Stimulated activated CD4-positive, alpha-beta T cell treated with anti-CD3 and anti-CD28 coated beads, Interleukin-4, amount 100 ng/mL, for 4 hours (primary cell): Measurements from ENCODE around the gene SPOCK3.
"Not testable (repeated sequence)": the region's sequence is repeated elsewhere in the genome, so short reads cannot be mapped to it uniquely, and the experiment has no call there.

ENCODE experiments used
- DNase-seq, 2 experiments: peaks; one replicate each; pipeline ENCODE4 v3.0.0-alpha.2; 2020

The SPOCK3 gene

DNA sequence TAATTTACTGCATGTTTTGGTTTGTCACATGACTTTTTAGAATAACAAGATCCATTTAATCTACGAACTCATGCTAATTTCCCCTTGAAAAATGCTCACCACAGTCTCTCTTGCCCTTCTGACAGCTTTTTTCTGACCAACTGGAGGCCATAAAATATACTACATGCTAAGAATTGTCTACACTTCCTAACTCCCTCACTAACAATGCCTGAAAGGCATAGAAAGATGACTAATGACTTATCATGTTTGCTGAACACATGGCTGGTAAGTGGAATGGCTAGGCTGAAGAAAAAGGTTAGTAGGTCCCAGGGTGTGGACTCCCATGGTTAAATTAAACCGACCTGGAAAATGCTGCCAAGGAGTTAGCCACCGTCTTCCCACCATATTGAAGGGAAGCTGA, 309.9 kb downstream of the SPOCK3 start:
- no peak for DNase-seq

GRCh38 chr4:166913926-166914325, 320.4 kb downstream of the SPOCK3 start:
- DNase-seq, result no peak

- no peak for DNase-seq
Measured at GRCh38 chr4:166903408-166903807, 330.9 kb downstream of the SPOCK3 start.

GRCh38 chr4:166902941-166903340, 331.4 kb downstream of the SPOCK3 start:
- no peak for DNase-seq

DNA sequence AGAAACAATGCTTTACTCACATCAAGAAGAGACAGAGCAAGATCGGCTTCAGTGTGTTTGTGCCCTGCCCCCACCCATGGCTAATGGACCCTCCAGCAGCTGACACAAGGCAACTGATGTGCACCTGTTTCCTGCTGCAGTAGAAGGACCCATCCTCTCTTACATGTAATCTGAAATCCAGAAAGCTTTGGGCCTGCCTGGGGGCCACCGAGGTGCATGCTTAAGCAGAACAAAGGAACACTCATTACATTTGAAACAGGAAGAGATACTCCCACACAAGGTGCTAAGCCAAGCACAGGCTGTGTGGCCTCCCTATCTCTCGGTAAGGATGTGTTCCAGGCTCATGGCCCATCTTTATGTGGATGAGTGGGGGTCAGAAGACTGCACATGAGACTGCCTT, 338.0 kb downstream of the SPOCK3 start:
- no peak for DNase-seq

- no peak for DNase-seq
Measured at GRCh38 chr4:166895771-166896170, 338.5 kb downstream of the SPOCK3 start.

DNA sequence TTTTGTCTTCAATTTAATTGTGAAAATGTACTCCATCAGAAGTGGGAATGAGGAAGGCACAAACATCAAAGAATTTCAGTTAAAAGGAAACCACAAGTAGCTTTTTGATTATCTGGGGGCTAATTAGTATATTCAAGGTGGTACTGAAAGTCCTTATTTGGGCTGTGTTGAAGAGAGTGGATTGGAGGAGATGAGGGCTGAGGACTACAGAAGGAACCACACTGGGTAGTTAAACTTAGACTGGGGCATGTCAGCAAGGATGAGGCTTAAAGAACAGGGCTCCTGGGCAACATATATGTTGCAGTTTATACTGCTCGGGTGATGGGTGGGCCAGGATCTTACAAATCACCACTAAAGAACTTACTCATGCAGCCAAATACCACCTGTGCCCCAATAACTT, 346.8 kb downstream of the SPOCK3 start:
- no peak for DNase-seq

GRCh38 chr4:166886718-166887117, 347.6 kb downstream of the SPOCK3 start:
- no peak for DNase-seq

DNA sequence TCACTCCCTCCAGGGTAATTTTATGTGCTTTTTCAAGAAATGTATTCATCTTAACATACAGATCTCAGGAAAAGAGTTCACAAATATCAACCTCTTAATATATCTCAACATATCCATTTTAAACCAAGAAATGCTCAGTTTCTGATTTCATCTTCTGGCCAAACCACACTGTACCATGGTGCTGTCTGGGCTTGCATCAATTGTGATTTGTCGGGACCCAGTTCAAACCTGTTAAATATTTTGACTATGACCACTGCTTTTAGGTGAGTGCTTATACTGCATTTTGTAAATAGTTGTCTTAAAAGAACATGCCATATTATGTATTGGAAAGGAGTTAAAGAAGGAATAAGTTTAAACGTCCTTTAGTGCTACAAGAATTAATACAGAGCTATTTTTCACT, 352.1 kb downstream of the SPOCK3 start:
- no peak for DNase-seq

- DNase-seq, result no peak
Measured at GRCh38 chr4:166875821-166876220, 358.5 kb downstream of the SPOCK3 start.

DNA sequence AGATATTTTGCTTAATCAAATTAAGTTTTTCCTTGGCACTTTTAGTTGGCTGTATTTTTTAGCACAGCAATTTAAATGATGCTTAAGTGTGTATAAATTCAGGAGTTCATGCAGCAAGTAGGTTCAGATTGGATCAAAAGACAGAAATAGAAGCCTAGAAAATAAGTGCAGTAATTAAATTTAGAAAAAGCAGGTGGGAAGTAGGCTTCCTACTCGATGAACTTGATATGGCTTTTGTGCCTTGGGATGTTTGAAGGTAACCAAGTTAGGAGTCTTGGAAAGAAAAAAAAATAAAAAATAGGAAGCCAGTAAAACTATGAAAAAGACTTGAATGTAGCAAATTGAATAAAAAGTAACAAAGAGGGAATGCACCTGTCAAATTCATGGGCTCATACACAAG, 372.3 kb downstream of the SPOCK3 start:
- no peak for DNase-seq

- not testable (repeated sequence) for DNase-seq
Measured at GRCh38 chr4:166850398-166850797, 383.9 kb downstream of the SPOCK3 start.

DNA sequence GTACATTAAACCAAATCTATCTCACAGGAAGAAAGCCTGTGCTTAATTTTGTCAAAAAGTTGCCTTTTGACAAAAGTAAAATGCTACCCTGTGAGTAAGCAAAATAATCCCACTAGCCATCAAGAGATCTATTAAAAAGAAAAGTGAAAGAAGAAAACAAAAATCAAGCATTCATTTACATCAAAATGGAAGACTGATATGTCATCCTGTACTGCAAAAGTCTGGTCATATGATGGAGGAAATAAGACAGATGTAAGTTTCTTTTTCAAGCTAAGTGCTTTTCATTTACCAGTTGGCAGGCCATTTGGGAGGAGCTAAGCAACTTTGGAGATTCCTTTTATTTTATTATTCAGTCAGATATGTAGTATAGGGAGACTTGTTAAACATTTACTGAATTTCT, 387.4 kb downstream of the SPOCK3 start:
- DNase-seq, result no peak

GRCh38 chr4:166842795-166843261, 391.5 kb downstream of the SPOCK3 start:
- no peak for DNase-seq

GRCh38 chr4:166839615-166840251, 394.6 kb downstream of the SPOCK3 start:
- DNase-seq, result no peak

DNA sequence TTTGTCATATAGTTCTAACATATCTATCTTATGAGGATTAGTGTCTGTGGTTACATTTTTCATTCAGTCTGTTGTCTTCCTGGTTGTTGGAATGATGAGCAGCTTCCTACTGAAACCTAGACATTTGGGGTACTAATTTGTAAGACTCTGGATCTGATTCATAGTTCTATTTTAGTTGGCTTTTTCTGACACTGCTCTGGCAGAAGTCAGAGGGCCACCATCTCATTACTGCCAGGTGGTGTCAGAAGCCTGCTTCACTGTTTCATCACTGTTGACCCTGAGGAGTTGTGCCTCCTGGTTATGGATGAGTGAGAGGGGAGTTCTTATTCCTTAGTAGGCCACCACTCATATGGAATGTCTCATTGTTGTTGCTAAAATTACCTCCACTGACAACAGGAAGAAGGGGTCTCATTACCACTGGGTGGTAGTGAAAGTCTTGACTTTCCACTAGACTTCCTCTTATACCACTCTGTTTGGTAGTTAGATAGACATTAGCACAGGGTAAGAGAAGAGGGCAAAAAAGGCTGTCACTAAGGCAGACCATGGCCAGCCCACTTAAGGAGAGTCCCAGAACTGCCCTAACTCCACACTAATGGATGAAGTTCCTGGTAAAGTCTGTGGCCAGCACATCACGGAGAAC, 395.2 kb downstream of the SPOCK3 start:
- no peak for DNase-seq

DNA sequence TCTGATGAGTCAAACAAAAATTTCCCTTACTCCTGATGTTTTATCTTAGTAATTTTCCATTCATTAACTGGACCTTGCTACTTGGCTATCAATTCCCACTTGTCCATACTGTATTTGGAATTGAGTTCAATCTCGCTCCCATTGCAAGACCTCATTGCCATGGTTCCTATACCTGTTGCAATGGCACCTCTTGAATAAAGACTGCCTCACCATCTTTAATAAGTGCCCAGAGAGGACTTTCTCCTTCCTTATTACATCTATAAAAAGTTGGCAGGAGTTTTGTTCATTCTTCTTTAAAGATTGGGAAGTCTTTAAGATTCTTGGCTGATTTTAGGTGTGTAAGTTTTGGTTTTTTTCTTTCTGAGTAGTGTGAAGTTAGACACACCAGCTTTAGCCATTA, 397.4 kb downstream of the SPOCK3 start:
- no peak for DNase-seq

DNA sequence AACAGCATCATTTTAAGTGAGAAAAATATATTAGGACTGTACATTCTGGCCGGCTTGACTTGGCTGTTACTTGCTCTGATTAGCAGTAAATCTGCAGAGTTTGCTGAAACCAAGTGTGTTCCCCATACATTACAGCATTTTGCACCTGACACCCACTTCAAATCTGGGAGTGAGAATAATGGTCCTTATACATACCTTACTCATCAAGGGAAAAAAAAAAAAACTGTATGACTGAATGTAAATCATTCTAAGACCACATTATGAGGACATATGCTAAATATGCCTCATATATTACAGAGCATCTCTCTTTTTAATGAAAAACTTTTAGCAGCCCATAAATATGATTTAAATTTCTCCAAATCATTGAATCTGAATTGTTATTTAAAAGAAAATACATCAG, 406.7 kb downstream of the SPOCK3 start:
- no peak for DNase-seq

GRCh38 chr4:166827167-166827566, 407.1 kb downstream of the SPOCK3 start:
- DNase-seq, result no peak

- no peak for DNase-seq
Measured at GRCh38 chr4:166823848-166824247, 410.4 kb downstream of the SPOCK3 start.

DNA sequence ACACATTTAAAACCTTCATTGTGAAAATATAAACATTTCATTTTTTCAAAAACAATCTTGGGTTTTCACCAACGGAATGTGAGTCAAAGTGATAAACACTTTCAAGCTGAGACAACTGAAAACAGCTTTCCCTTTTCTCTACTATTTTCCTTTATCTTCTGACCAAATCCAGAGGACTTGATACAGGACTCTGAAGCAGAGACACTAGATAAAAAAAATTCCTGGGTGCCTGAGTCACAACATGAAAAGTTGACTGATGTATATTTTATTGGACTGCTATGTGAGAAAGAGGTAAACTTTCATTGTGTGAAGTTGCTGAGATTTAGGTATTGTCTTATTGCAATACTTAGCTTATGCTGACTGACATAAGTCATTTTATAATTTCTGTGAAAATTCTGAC, 411.2 kb downstream of the SPOCK3 start:
- DNase-seq, result no peak

GRCh38 chr4:166822386-166822785, 411.9 kb downstream of the SPOCK3 start:
- no peak for DNase-seq

DNA sequence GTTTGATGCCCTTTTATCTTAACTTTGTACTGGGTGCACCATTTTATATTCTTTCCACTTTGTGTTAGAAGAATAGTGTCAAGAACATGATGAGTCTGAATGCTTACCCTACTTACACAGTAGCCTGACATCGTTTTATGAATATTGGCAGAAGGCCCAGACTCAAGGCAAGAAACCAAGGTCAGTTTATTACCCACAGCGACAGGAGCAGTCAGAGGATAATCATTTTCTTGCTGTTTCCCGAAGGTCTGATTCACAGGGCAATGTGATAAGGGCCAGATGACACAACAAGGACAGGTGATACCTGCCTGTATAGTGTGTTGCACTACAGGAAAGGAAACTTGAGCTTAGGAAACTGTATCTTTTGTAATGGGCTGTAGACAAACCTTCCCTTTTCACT, 417.4 kb downstream of the SPOCK3 start:
- no peak for DNase-seq

- no peak for DNase-seq
Measured at GRCh38 chr4:166808380-166808779, 425.9 kb downstream of the SPOCK3 start.

DNA sequence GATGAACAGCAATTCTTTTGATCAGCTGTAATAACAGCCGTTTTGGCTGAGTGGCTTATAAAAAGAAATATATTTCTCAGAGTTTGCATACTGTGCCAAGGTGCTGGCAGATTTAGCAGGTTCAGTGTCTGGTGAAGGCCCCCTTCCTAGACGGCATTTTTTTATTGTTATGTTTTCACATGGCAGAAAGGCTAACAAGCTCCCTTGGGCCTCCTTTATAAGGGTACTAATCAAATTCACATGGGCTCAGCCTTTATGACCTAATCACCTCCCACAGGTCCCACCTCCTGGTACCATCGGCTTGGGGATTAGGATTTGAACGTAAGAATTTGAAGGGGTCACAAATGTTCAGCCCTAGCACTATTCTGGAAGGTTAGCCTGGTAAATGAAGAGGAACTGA, 431.9 kb downstream of the SPOCK3 start:
- no peak for DNase-seq
